Panc1 (cell line): Measurements from ENCODE around the gene RPP25L. TPM values are rescaled to one million over a fixed set of nuclear protein-coding genes. Genes with fewer than 3 reads are reported as not detected.
A peak's percentile ranks its signal among the peaks of the same experiment; 100 is the strongest.

Experiments
- ATAC-seq: fragments of 200-7000 bp; cut with Tn5 transposase; 2 replicates; pipeline ENCODE4 v1.9.1; 2020; ENCODE audit warnings: mild to moderate bottlenecking, moderate library complexity
- BruUV-seq: library from RNA; stranded (reverse); fragments of 400-500 nt; replicated peaks from 2 replicates; lab custom pipeline; 2021; lab: Mats Ljungman, UMichigan
- CTCF ChIA-PET: fragments of 300-600 bp; sonication (Branson Sonifier 250); formaldehyde crosslinking; loops from one replicate; lab custom pipeline; 2022; ENCODE audit warnings: antibody characterized with exemption; lab: Charles Lee
- POLR2A ChIA-PET: fragments of 300-600 bp; sonication (Branson Sonifier 250); formaldehyde crosslinking; loops from one replicate; lab custom pipeline; 2022; ENCODE audit warnings: antibody characterized with exemption; lab: Charles Lee
- DNase-seq: peaks from one replicate; pipeline ENCODE4 v3.0.0-alpha.2; 2010; ENCODE audit warnings: low read depth, low spot score
- H3K27ac ChIP-seq: 2 replicates; pipeline ENCODE4 v1.5.1; 2011; ENCODE audit warnings: mild to moderate bottlenecking, low read length, inconsistent platforms
- H3K27me3 ChIP-seq: fragments of 200-500 bp; sonication (Bioruptor generic); 2 replicates; pipeline ENCODE4 v1.6.0; 2014; ENCODE audit warnings: low read length, inconsistent platforms; ENCODE audit not compliant: control insufficient read depth, insufficient read depth
- H3K36me3 ChIP-seq: fragments of 200-500 bp; sonication (Bioruptor generic); 2 replicates; pipeline ENCODE4 v1.5.1; 2014; ENCODE audit warnings: inconsistent platforms, mild to moderate bottlenecking, low read length, moderate library complexity; ENCODE audit not compliant: control insufficient read depth, insufficient read depth
- H3K4me1 ChIP-seq: 2 replicates; pipeline ENCODE4 v1.5.1; 2011; ENCODE audit warnings: inconsistent platforms, mild to moderate bottlenecking, low read length, moderate library complexity; ENCODE audit not compliant: control insufficient read depth, insufficient read depth
- H3K4me3 ChIP-seq, 2 experiments: 2 replicates each; pipeline ENCODE4 v1.5.1; 2011 to 2012; ENCODE audit warnings: low read depth in 2 of 2, low read length in 2 of 2, mild to moderate bottlenecking in 2 of 2, inconsistent platforms in 1 of 2, moderate library complexity in 1 of 2
- H3K9me3 ChIP-seq: fragments of 200-500 bp; sonication (Bioruptor generic); 2 replicates; pipeline ENCODE4 v1.5.1; 2014; ENCODE audit warnings: low read depth, mild to moderate bottlenecking, inconsistent platforms, low read length, moderate library complexity; ENCODE audit not compliant: control insufficient read depth, insufficient read depth
- CTCF ChIP-seq: fragments of 450-650 bp; IDR thresholded peaks from 2 replicates; pipeline ENCODE4 v1.5.1; 2017; ENCODE audit warnings: mild to moderate bottlenecking
- POLR2AphosphoS5 ChIP-seq: IDR thresholded peaks from 2 replicates; pipeline ENCODE4 v1.6.1; 2012; ENCODE audit warnings: mild to moderate bottlenecking, low read depth, low read length, moderate library complexity
- REST ChIP-seq, 2 experiments: IDR thresholded peaks; 2 replicates each; pipeline ENCODE4 v1.6.1; 2011 to 2012; ENCODE audit warnings: low read depth in 2 of 2, control low read depth in 1 of 2, low read length in 1 of 2, mild to moderate bottlenecking in 1 of 2, moderate library complexity in 1 of 2; ENCODE audit not compliant: insufficient read depth in 1 of 2
- SIN3A ChIP-seq: IDR thresholded peaks from 2 replicates; pipeline ENCODE4 v1.6.1; 2012; ENCODE audit warnings: low read depth, mild to moderate bottlenecking, low read length, moderate library complexity, borderline replicate concordance; ENCODE audit not compliant: insufficient read depth
- TCF7L2 ChIP-seq: IDR thresholded peaks from 2 replicates; pipeline ENCODE4 v1.6.1; 2011; ENCODE audit warnings: mild to moderate bottlenecking, low read depth, low read length, inconsistent platforms
- in situ Hi-C: cut with HindIII; loops from 2 replicates; pipeline ENCODE4 v1.10.0; 2016; ENCODE audit warnings: low sequenced_read_pairs, low pct_unique_long_range_greater_than_20kb
- intact Hi-C: fragments of 100-400 bp; cut with micrococcal nuclease; formaldehyde crosslinking; loops from one replicate; pipeline ENCODE4 v1.10.0; 2022; ENCODE audit not compliant: unreplicated experiment
- total RNA-seq: library from RNA; stranded (reverse); gene quantifications from one replicate; pipeline ENCODE4 v1.2.1, GENCODE V29; 2021; ENCODE audit not compliant: unreplicated experiment

The RPP25L gene
- total RNA-seq, 1 experiment from 2014 or later: 30.4 TPM

GRCh38 chr9:34647651-34648050 is 35.8 kb upstream of the RPP25L start:
- peaks cover 32% of the 10 kb centered on the region for H3K4me1 ChIP-seq
- intact Hi-C loops: no loop called here
- no peak for ATAC-seq
- no peak for DNase-seq
- H3K36me3 ChIP-seq: no peaks in the 10 kb centered on the region
- CTCF ChIA-PET: no interaction called here
- no TSS peak for BruUV-seq
- TF ChIP-seq TCF7L2: no peak
- no peak for TF ChIP-seq SIN3A
- no peak for TF ChIP-seq REST (IDR thresholded peaks at IDR 0.05; ENCODE audit: insufficient read depth in 1 of 2, low read depth in 2 of 2, low read length in 1 of 2)
- no peak for TF ChIP-seq CTCF
- TF ChIP-seq POLR2AphosphoS5: no peak
- no peaks in the 10 kb centered on the region for H3K9me3 ChIP-seq
- H3K4me3 ChIP-seq: peak overlapping the region; percentile 73 to 84
- POLR2A ChIA-PET: no interaction called here
- in situ Hi-C loops: no loop called here
- no peaks in the 10 kb centered on the region for H3K27me3 ChIP-seq
- H3K27ac ChIP-seq: peak overlapping the region; percentile 93

- DNase-seq (no peak), ATAC-seq (peak; percentile 29)
- intact Hi-C loops (no loop called here), in situ Hi-C loops (no loop called here)
- no peaks in the 10 kb centered on the region for H3K36me3 ChIP-seq
- ChIA-PET CTCF (interaction anchor here (0.8 to 1.3 kb wide), 5 partner anchors 9 to 56 kb away, joined by 4 to 8 read pairs (median 4); partner anchors contain the start of gene SIGMAR1), POLR2A (no interaction called here)
- peak overlapping the region; percentile 93 for H3K27ac ChIP-seq
- H3K4me1 ChIP-seq: peaks cover 27% of the 10 kb centered on the region
- BruUV-seq: no TSS peak
- peak overlapping the region; percentile 73 to 84 for H3K4me3 ChIP-seq
- H3K9me3 ChIP-seq: no peaks in the 10 kb centered on the region
- no peaks in the 10 kb centered on the region for H3K27me3 ChIP-seq
- TF ChIP-seq SIN3A: no peak
Observed at GRCh38 chr9:34647084-34647403, 35.1 kb upstream of the RPP25L start.

GRCh38 chr9:34646211-34647083 is 34.5 kb upstream of the RPP25L start, which contains the start of gene GALT:
Gene GALT (plus strand): TSS chr9:34646675. CDS start chr9:34646705, 30 bp downstream.
- Histone ChIP-seq H3K36me3 (no peaks in the 10 kb centered on the region), H3K27ac (peak within 1 kb of the TSS; percentile 93), H3K4me1 (peaks cover 24% of the 10 kb centered on the region), H3K4me3 (peak within 1 kb of the TSS; percentile 73 to 84), H3K9me3 (no peaks in the 10 kb centered on the region), H3K27me3 (no peaks in the 10 kb centered on the region)
- intact Hi-C loops (no loop called here), in situ Hi-C loops (no loop called here)
- POLR2A ChIA-PET: no interaction called here
- CTCF ChIA-PET: interaction anchor here (0.8 to 1.3 kb wide), 6 partner anchors 9 to 56 kb away, joined by 3 to 8 read pairs (median 4); partner anchors contain the start of gene SIGMAR1
- ATAC-seq (peak; percentile 89), DNase-seq (peak; percentile 30)
- TSS peak; percentile 63 for BruUV-seq
- TF ChIP-seq POLR2AphosphoS5: peak; percentile 77
- TF ChIP-seq TCF7L2: peak; percentile 43
- no peak for TF ChIP-seq REST (IDR thresholded peaks at IDR 0.05; ENCODE audit: insufficient read depth in 1 of 2, low read depth in 2 of 2, low read length in 1 of 2)
